LNCAP (cell line): ENCODE data around the gene WFS1.

Experiments
- CTCF ChIP-seq: fragments of 450-650 bp; IDR thresholded peaks from 2 replicates; pipeline ENCODE4 v1.5.1; 2017; ENCODE audit warnings: mild to moderate bottlenecking

Gene WFS1

DNA sequence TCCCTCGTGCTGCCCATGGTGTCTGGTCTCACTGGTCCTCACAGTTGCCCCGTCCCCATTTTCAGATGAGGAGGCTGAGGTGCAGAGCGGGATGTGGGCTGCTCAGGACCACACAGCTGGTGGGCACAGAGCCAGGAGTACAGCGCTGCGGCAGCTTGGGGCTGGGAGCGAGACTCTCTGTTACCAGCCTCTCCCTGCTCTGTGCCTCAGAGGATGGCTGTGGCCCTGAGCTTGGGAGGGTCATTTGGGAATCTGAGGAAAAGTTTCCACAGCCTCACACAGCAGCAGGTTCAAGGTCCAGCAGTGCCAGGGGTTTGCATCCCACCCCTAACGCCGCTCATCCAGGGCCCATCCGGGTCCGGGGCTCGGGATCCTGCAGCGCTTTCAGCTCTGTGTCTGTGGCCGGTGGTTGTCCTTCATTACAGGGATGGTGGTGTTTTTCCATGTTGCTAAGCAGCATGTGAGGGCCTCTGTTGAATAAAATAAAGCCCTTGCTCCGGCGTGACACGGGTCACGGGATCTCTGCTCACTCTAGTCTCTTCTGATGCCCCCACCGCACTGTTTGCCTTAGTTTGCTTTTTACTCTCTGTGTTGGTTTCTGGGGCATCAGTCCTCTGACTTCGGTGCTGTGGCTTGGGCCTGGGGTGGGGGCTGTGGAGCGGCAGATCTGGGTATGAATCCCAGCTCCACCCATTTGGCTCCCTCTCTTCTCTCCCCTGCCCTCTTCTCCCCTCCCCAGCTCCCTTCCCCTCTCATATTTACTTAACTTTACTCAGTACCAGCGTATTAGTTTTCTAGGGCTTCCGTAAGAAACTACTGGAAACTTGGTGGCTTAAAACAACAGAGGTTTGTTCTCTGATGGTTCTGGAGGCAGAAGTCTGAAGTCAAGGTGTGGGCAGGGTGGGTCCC lies 6.5 kb downstream of the WFS1 start:
- TF ChIP-seq CTCF, result no peak

DNA sequence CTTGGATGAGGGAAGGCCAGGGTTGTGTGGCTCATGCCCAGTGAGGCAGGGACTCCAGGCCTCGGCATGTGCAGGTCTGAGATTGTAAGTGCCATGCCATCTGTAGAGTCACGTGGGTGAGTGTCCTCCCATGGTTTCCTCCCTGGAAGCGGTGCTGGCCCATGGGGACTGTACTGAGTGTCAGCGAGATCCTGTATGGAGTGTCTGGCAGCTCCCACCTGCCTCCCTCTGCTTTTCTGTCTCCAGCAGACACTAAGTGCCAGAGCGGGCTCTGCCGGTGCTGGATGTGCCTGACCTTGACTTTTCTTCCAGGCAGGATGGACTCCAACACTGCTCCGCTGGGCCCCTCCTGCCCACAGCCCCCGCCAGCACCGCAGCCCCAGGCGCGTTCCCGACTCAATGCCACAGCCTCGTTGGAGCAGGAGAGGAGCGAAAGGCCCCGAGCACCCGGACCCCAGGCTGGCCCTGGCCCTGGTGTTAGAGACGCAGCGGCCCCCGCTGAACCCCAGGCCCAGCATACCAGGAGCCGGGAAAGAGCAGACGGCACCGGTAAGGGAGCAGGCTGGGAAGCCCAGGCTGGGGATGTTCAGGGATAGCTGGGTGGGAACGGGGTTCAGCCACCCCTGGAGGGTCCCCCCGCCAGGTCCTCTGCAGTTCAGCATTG lies 7.6 kb downstream of the WFS1 start:
- TF ChIP-seq CTCF, result no peak

DNA sequence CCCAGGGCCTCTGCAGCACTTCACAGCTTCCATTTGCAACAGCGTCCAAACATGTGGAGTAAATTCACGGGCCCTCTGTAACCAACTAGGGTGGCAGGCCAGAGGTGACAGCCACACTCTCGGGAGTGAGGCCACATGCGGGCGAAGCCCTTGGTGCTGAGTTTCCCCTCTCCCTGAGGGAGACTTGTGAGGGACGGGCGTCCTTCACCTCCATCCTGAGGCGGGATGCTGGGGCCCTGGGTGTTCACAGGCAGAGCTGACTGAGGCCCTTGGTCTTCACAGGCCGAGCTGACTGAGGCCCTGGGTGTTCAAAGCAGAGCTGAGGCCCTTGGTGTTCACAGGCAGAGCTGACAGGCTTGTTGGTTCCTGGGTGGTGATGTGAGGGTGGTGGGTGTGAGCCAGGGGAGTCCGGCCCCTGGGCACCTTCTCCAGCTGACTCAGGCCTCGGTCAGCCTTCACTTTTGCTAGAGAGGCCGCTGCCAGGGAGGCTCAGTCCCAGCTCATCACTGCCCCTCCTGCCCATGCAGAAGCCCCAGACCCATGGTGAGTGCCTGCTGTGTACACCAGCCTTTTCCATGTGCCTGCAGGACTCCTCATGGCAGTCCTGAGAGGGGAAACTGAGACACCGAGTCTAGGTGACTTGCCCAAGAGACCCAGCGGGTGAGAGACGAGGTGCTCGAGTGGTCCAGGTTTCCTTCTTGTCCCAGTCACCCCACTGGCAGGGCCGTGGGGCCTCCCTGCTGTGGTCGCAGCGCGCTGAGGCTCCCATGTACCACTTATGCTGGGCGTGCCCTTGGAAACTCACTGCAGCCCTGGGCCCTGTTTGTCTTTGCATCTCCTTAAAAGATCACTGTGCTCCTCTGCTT lies 8.5 kb downstream of the WFS1 start:
- no peak for TF ChIP-seq CTCF

GRCh38 chr4:6278801-6279197 lies 9.1 kb downstream of the WFS1 start:
- no peak for TF ChIP-seq CTCF

DNA sequence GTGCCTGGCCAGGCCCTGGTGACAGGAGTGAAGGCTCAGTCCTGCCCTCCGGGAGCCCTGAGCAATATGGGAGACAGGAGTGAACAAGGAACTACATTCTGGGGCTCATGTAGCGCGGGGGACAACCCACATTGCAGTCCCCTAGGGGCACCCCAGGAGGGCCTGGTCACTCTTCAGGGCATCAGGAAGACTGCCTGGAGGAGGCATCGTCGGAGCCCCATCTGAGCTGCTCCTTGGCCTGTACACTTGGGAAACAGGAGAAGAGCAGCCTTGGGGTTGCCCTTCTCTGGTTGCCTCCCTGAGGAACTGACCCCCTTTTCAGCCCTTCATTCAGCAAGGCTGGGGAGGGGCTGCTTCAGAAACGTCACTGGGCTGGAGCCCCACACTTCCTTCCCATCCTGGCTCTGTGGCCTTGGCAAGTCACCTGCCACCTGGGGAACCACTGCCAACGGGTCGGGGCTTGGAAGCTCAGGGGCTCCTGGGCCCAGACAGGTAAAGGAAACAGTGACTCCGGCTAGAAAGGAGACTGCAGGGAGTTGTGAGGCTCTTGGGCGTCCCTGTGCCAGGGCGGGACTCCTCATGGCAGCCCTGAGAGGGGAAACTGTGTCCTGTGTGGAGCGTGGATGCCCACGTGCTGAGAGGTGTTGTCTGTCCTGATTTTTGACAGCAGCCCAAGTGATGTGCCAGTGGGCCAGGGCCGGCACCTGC lies 10.1 kb downstream of the WFS1 start:
- no peak for TF ChIP-seq CTCF

- no peak for TF ChIP-seq CTCF
Measured at GRCh38 chr4:6280365-6280996, 10.8 kb downstream of the WFS1 start.
